GM19397 (cell line): ENCODE measurements around the gene LPIN3.
"Not testable (repeated sequence)": the region's sequence is repeated elsewhere in the genome, so short reads cannot be mapped to it uniquely, and the experiment has no call there.

ENCODE experiments used
- ATAC-seq: cut with Tn5 transposase; IDR thresholded peaks from one replicate; pipeline ENCODE4 v1.9.1; 2021; ENCODE audit warnings: mild to moderate bottlenecking, moderate library complexity; ENCODE audit not compliant: unreplicated experiment

The LPIN3 gene

GRCh38 chr20:41340327-41341055 is at the start of gene LPIN3:
Gene LPIN3, plus strand, starts transcription at chr20:41340821. Its CDS starts 4,983 bp downstream, at chr20:41345804.
- ATAC-seq, result no peak

DNA sequence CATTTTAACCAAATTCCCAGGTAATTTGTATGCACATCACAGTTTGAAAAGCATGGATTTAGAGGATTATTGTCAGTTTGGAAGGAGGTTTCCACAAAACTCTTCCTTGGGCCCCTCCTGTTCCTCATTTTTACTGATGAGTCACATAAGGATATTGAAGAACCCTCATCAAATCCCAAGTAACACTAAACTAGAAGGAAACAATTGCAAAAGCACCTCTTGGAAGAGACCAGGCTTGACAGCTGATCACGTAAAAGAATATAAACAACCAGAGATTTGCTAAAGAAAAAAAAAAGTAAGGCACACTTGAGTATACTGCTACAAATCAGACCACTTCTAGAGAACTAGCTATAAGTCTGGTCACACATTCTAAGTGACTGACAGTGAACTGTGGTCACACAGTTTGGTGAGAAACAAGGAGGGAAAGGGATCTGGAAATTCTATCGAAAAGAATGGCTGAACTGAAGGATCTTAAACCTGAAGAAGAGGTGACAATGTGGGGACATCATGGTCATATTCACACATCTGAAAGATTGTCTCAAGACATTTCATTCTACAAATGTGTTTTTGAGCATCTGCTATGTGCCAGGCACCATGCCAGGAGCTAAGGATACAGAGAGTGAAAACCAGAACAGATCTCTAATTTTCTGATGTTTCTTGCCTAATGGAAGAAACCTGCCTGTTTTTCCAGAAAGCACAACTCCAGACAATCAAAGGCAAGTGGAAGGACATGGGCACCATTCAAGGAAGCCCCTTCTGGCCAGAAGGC is 47.2 kb upstream of the LPIN3 start:
- ATAC-seq, result no peak

- ATAC-seq, result no peak
These were observed 40.7 kb upstream of the LPIN3 start for GRCh38 chr20:41299899-41300298.

GRCh38 chr20:41300383-41300782 is 40.2 kb upstream of the LPIN3 start:
- no peak for ATAC-seq

- no peak for ATAC-seq
These were observed 39.7 kb upstream of the LPIN3 start for GRCh38 chr20:41300886-41301285.

- no peak for ATAC-seq
These were observed 36.6 kb upstream of the LPIN3 start for GRCh38 chr20:41304002-41304401.

- ATAC-seq, result no peak
These were observed 36.1 kb upstream of the LPIN3 start for GRCh38 chr20:41304424-41305079.

DNA sequence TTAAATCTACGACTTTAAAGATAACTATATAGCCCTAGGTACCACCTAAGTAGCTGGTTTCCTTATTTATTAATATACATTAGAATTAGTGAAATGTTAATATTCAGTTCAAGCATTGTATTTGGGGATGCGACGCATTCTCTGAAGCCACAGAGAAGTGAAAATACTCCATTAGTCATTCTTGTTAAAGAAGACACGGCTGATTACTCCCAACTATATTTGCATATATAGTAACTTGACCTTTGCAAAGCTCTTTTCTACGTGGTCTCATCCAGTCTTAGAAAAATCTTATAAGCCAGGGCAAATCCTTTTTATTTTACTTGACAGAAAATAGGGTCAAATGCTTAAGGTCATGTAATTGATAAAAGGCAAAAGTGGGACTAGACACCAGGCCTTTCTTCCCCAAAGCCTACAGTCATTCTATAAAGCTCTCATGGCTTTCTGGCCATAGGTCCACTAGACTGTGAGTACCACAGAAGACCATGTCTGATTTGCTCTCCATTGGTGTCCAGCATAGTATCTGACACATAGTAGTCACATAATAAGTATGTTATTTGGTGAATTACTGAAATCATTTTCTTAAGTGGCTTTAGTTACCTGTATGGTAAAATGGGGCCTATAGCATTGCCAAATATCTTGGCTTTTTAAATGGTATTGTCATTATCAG is 34.4 kb upstream of the LPIN3 start:
- peak; percentile 76 for ATAC-seq

GRCh38 chr20:41307021-41307420 is 33.6 kb upstream of the LPIN3 start:
- no peak for ATAC-seq

DNA sequence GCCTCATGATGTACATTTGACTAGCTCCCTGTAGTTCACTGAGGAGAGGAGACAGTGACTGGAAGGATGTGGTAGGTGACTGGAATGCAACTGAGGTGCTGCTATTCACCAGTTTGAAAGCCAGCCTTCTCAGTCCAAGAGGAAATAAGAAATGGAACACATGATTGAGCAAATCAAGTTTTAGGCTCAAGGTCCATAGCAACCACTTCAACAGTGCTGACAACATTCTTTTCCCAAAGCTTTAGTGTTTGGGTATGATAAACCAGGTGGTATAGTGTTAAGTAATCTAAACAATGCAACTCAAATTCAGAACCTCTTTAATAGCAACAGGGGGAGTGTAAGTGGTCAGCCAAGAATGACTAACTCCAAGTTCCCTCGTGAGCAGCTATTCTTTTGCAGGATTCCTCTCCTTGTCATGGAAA is 32.3 kb upstream of the LPIN3 start:
- no peak for ATAC-seq

GRCh38 chr20:41308726-41309413 is 31.8 kb upstream of the LPIN3 start:
- no peak for ATAC-seq

- ATAC-seq, result no peak
These were observed 30.8 kb upstream of the LPIN3 start for GRCh38 chr20:41309817-41310216.

DNA sequence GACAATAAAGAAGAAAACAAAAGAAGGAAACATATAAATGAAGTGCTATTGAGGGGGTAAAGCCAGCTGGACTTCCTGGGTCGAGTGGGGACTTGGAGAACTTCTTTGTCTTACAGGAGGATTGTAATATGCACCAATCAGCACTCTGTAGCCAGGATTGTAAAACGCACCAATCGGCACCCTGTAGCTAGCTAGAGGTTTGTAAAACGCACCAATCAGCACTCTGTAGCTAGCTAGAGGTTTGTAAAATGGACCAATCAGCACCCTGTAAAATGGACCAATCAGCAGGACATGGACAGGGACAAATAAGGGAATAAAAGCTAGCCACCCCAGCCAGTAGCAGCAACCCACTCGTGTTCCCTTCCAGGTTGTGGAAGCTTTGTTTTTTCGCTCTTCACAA is 28.6 kb upstream of the LPIN3 start:
- not testable (repeated sequence) for ATAC-seq

- ATAC-seq, result no peak
These were observed 26.2 kb upstream of the LPIN3 start for GRCh38 chr20:41314386-41314785.

GRCh38 chr20:41316051-41316450 is 24.6 kb upstream of the LPIN3 start:
- ATAC-seq, result no peak

DNA sequence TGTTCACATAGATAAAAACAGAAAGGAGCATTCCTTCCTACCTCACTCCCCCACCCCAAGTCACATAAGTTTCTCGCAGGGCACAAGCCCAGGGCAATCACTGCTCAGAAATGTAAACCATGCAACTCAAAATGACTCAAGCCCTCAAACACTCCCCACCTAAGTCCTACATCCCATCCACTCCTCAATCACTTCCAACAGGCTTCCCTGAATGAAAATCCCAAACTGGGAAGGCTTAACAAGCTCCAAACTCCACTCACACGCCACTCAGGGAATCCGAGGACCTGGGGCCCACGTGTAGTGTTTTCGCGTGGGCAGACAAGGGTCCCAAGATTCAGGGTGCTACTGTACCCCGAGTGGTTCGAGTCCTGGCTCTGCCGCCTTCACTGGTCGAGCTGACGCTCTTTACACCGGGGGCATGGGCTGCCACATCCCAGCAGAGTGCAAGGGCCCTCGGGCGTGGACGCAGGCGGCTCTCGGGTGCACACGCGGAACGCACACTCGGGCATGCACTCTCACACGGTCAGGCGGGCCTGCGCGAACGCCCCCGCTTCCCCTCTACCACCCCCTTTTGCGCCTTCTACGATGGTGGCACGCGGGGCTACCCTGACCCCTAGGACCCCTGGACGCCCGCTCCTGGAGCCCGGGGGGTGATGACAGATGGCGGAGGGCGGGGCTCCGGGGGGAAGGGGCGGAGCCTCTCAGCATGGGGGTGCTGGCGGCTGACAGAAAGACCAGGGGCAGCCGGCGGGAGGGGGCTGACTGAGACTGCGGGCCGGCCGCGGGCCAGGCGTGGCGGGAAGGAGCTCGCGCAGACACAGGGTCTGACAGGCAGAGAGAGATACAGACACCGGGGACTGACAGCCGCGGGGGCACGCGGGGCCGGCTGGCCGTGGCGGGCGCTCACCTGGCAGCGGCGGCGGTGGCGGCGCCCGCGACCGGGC is 23.7 kb upstream of the LPIN3 start:
- ATAC-seq, result peak; percentile 59

DNA sequence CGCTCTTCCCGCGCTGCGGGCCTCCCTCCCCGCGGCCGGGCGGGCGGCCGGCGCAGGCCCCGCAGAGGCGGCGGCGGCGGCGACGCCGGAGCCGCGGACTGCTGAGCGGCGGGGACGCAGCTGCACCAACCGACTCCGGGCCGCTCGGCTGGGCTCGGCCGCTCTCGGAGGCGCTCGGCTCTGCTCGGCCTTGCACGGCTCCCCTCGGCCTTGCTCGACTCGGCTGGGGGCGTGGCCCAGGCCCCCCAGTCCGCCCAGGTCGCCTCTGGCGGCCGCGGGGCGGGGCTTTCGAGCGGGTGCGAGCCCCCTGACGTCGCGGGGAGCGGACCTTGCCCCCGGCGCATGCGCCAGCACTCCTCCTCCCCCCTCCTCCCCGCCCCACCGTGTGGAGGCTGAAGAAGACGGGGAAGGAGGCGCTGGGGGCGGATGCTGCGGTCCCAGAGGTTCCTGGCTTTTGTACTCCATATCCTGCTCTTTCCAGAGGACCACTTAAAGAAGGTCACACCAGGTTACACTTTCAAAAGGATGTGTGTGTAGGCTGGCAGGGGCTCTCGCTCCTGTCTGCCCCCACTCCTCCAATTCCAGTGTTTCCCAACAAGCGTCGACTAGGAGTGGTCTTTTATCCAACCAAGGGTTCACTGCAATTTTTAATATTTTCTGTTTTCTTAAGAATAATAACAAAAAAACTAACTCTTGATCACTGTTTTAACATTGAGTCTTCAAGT is 22.9 kb upstream of the LPIN3 start, which contains the start of gene ZHX3:
Gene ZHX3, minus strand, starts transcription at position 186 of the 725 bp plus-strand sequence. CDS start 112,815 bp downstream, outside the sequence.
- peak; percentile 96 for ATAC-seq

- ATAC-seq, result no peak
These were observed 22.4 kb upstream of the LPIN3 start for GRCh38 chr20:41318271-41318649.

GRCh38 chr20:41320441-41320840 is 20.2 kb upstream of the LPIN3 start:
- no peak for ATAC-seq
